Stimulated activated CD8-positive, alpha-beta memory T cell treated with anti-CD3 and anti-CD28 coated beads, Interleukin-15, amount 100 ng/mL, for 48 hours (primary cell): ENCODE data around the gene NAXE.
A peak's percentile ranks its signal among the peaks of the same experiment; 100 is the strongest.
"Not testable (repeated sequence)": the region's sequence is repeated elsewhere in the genome, so short reads cannot be mapped to it uniquely, and the experiment has no call there.

ENCODE experiments used
- DNase-seq, 2 donors: peaks; one replicate each; pipeline ENCODE4 v3.0.0-alpha.2; 2020; ENCODE audit warnings: low read depth in 2 of 2

The NAXE gene

DNA sequence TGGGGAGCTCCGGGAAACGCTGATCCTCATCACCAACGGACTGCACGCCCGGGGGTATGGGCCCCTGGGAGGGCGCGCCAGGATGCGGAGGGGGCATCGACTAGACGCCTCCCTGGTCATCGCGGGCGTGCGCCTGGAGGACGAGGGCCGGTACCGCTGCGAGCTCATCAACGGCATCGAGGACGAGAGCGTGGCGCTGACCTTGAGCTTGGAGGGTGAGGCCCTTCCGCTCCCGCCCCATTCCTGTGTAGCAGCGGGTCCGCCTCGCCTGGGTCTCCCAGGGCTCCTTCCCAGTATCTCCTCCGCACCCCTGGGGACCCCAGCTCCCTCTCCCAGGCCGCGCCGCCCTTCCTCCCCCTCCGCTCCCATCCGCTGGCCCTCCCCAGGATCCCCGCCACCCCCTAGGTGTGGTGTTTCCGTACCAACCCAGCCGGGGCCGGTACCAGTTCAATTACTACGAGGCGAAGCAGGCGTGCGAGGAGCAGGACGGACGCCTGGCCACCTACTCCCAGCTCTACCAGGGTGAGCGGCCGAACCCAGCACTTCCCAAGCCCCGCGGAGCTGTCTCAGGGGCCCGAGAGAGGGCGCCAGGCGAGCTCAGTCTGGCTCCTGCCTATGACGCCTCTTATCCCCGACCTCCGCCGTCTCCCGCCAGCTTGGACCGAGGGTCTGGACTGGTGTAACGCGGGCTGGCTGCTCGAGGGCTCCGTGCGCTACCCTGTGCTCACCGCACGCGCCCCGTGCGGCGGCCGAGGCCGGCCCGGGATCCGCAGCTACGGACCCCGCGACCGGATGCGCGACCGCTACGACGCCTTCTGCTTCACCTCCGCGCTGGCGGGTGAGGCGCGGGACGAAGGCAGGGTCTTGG lies 32.6 kb downstream of the NAXE start:
- no peak for DNase-seq

DNA sequence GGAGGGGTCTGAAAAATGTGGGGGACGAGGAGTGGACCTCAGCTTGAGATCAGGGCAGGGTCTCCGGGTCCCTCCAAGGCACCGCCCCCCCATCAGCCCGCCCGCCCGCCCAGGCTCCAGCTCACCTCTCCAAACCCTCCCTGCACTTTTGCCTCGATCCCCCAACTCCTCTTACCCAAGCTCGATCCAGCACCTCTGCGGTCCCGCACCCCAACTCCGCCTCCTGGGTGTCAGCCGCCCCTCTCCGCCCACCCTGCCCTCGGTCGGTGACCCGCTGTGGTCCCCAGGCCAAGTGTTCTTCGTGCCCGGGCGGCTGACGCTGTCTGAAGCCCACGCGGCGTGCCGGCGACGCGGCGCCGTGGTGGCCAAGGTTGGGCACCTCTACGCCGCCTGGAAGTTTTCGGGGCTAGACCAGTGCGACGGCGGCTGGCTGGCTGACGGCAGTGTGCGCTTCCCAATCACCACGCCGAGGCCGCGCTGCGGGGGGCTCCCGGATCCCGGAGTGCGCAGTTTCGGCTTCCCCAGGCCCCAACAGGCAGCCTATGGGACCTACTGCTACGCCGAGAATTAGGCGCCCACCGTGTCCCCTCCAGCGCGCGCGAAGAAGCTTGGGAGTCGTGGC lies 33.3 kb downstream of the NAXE start:
- DNase-seq = no peak

DNA sequence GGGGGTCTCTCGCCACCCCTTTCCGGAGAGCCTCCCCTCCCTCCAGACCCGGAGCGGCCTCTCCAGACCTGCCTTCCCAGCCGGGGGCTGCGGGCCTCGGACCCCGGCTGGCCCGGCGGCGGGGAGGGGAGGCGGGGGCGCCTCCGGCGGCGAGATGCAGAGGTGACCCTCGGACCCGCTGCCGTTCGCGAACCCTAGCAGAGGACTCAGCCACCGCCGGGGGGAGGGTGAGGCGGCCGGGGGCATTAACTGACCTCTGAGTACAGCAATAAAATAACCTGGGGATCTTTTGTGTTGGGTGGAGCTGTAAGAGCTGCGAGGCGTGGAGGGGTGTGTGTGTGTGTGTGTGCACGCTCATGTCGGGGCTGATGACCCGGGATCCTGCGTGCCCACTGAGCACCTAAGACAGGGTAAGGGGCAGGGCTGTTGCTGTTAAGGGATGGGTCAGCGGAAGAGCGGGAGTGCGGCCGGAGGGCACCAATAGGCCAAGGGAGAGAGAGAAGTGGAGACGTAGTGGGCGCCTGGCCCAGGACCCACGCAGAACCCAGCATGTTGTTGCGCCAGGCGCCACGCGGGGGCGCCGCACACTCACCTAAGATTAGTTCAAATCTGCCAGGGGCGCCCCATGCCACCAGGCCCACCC lies 34.0 kb downstream of the NAXE start:
- peak in 1 of 2 donors; percentile 35 for DNase-seq

DNA sequence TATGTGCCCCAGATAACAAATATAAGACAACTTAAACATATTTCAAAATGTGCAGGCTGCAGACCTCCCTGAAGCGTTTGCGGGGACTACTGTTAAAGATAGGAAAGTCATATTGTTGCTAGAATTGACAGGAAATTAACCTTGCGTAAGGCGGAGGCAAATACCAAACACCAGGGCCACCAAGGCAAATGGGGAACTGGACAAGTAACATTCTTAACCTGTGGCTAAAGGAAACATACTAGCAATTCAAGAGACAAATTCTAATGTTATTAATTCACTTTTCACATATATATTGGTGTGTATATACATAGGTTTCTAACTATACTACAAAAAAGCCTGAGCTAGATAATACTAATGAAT lies 34.5 kb downstream of the NAXE start:
- DNase-seq = no peak

DNA sequence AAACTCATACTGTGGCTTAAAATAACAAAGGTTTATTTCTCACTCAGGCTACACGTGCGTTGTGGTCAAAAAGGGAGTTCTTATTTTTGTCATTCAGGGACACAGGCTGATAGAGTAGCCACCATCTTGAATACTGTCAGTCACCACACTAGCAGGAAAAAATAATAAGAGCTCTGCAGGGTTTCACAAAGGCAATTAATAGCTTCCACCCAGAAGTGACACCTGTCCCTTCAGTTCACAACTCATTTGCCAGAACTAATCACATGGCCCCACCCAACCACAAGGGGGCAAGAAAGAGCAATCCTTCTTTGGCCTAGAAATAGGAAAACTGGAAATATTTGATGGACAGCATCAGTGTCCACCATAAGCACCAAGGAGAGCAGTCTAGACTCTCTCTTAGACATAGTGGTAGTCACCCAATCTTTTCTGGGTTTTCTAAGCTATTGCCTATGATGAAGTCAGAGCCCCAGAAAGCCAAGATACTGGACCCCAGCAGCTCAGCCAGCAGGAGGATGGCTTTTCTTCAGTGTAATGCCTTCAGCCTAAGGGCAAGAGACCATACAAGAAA lies 35.8 kb downstream of the NAXE start:
- DNase-seq = no peak

DNA sequence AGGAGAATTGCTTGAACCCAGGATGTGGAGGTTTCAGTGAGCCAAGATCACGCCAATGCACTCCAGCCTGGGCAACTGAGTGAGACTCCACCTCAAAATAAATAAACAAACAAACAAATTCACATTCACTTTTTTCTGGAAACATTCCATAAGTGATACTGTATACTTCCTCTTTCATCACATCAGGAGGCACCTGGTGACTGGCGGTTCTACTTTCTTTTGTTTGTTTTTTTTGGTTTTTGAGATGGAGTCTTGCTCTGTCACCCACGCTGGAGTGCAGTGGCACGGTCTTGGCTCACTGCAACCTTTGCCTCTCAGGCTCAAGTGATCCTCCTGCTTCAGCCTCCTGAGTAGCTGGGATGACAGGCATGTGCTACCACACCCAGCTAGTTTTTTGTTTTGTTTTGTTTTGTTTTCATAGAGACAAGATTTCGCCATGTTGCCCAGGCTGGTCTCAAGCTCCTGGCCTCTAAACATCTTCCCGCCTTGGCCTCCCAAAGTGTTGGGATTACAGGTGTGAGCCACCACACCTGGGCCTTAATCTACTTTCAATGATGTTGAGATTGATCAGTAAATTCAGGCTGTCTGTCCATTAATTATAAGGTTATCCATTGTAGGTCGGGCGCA lies 38.4 kb downstream of the NAXE start:
- no peak for DNase-seq

DNA sequence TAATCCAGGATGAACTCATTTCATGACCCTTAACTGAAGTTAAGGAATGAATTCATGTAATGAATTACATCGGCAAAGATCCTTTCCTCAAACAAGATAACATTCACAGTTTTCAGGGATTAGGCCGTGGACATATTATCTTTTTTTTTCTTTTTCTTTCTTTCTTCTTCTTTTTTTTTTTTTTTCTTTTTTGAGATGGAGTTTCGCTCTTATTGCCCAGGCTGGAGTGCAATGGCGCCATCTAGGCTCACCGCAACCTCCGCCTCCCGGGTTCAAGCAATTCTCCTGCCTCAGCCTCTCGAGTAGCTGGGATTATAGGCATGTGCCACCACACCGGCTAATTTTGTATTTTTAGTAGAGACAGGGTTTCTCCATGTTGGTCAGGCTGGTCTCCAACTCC lies 39.6 kb downstream of the NAXE start:
- DNase-seq = not testable (repeated sequence)

DNA sequence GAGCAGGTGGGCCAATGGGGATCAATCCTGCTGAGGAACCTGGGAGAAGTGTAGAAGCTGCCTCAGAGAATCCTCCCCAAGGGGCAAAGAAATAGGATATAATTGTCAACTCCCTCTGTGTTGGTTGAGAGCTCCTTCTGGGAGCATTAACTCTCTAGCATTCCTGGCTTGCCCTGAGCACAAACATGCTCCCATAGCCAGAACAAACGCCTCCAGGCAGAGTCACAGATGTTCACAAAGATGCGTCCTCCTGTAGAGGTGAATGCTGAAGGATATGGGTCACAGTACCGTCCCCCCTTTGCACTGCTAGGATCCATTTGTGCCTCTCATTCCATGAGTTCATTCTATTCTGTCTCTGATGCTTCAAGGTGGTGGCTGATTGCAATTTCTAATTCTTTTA lies 40.8 kb downstream of the NAXE start:
- no peak for DNase-seq

DNA sequence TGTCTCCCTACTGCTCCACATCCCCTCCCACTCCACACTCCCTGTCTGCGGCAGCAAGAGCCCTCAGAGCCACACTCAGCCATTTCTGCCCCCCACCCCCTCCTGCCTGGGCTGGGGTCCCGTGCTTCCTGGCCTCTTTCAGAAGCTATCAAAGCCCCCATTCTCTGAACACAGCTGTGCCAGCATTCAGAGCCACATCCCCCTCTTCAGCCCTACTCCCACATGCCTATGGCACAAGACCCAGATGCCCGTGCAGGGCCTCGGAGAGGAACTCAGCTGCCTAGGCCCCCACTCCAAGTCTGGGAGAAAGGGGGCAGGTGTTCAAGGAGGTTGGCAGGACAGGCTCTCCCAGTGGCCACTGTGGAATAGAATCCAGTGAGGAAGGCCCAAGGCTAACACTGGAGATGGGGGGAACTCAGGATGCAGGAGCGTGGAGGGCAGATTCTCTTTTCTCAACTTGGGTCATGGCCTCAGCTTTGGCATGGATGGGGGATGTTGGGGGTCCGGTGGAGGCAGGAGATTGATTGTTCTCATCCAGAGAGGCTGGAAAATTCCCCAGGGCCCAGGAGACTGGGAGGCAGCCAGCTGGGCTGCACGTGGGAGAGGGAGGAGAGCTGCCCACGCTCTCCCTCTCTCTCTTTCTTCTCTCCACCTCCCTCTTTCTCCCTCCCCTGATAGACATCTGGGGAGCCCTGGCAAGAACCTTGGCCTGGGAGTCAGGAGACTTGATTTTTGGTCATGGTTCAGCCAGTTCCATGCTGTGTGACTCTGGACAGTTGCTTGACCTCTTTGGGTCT lies 46.8 kb downstream of the NAXE start:
- no peak for DNase-seq

DNA sequence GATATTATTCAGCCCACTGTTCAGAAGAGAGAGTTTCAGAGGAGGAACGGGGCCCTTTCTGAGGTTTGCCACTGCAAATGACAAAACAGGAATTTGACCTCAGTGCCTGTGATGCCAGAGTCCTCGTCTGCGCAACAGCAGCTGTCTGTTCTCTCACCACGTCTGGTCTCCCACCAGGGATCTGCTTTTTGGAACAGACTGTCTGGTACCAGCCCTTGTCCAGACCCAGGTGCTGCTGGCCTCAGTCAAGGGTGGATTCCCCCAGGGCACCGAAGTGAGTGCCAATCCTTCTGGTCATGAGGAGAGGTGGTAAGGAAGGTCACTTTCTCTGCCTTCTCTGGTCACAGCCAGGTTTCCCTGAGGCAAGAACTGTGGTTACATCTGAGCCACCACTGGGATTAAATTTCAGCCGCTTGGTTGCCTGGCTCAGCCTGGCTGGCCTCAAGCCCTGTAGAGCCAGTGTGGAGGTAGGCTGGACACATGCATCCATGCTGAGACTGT lies 48.1 kb downstream of the NAXE start:
- DNase-seq = no peak

DNA sequence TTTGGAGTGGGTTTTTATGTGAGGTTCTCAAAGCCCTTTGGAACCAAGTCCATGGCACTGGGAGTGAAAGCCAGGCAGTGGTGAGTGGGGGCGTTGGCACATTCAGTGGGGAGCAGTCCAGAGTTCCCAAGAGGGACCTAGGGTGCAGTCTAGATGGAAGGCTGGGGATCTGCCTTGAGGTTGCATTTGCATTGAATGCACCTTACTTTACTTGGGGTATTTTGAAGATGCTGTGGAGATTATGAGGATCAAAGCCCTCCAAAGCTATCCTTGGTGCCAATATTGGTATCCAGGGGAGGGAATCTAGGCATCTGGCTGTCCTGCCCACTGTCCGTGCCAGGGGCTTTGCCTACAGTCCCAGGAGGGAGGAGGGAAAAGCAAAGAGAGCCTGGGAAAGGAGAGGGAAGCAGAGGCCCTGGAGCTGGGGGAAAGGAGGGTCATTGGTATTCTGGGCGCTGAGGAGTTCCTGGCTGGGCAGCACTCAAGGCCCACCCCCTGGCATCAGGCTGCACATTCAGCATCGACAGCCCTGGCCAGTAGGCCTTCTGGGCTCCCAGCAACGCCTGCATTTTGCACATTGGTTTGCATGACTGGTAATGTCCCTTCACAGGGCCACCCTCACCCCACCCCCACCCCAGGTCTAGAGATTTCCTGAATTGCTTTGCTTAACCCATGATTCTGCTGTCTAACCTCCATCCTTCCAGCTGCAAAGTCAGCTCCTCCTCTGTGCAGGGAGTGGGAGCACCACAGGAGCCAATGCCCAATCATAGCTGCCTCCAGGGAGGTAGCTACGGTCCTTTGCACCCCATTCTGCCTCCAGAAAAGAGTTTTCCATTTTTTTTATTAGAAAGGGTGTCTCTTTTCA lies 49.5 kb downstream of the NAXE start:
- DNase-seq = no peak

DNA sequence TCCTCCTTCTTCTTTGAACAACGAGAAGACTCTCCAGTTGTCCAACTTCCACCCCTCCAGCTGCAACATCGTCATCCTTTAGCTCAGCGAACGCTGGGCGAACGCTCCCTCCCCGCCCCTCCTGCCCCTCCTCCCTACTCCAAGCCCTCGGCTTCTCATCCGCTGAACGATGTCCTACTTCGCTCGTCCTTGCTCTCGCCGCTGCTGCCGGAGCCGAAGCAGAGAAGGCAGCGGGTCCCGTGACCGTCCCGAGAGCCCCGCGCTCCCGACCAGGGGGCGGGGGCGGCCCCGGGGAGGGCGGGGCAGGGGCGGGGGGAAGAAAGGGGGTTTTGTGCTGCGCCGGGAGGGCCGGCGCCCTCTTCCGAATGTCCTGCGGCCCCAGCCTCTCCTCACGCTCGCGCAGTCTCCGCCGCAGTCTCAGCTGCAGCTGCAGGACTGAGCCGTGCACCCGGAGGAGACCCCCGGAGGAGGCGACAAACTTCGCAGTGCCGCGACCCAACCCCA lies 50.2 kb downstream of the NAXE start, which contains the start of gene BCAN:
TSS of gene BCAN (plus strand) at position 357 of the 504 bp plus-strand sequence. CDS start 3,938 bp downstream, outside the sequence.
- DNase-seq = no peak

DNA sequence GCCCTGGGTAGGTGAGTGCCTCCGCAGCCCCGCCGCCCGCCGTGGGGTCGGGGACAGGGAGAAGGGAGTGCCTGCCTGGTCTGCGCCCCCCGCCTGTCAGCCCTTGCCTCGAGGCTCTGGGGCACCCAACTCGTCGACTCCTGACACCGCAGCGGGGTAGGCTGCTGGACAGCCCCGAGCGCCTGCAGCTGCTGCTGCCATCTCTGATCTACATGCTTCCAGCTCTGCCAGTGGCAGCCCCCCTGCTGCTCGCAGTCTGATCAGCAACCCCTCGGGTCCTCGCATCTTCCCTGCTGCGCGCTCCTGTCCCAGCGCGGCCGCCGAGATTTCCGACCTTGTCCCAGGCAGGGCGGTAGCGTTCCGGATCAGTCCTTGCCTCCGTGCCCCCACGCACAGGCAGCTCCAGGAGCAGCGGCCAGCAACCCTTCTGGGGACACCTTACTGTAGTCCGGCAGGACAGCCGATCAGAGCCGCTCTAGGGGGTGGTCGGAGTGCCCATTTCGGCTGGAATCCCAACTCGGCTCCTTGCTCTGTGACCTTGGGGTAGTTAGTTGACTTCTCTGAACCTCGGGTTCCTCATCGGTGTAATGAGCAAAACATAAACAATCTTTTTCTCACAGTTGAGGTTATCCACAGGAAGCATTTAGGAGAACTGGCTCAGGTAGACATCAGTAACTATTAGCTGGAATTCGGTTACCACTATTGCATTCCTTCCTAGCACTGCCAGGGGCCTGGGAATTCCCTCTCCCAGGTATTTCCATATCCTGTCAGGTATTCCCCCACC lies 50.9 kb downstream of the NAXE start:
- no peak for DNase-seq

DNA sequence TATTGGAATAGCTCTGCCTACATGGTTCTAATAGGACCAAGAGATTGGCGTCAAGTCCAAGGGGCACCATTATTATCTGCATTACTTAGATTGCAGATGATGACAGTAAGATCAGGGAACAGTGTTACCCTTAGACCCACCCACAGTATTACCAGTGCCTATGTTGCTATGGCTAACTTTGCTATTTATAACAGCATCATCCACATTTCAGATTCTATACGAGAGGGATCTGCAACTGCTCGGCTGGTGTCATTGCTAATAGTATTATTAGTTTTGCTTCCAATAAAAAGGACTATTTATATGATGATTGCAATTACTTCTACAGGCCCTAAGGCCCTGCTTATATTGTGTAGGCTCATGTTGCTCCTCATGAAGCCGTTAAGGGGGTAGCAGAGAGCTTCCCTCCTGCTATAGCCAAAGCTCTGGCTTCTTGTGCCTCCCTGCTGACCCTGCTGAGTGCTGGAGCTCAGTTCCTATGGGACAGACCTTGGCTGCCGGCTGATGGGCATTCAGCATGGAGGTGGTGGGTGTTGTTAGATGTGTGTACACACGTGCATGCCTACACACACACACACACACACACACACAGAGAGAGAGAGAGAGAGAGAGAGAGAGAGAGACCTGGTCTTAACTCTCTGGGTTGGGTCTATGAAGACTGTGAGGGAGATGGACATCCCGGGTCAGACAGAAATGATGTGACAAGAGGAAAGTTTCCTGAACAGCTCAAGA lies 51.6 kb downstream of the NAXE start:
- DNase-seq = no peak

DNA sequence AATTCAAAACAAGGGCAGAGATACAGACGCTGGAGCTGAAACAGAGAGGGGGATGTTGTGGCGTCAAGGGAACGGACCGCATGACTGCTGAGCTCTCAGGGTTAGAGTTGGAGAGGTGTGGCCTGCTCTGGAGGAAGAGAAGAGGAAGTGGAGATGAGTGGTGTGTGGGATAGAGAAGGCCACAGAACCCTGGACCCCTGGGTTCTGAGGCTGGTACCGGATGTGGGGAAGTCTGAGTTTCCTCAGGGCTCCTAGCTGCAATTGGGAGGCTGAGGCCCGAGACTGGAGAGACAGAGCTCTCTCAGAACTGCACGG lies 52.2 kb downstream of the NAXE start:
- DNase-seq = peak in 1 of 2 donors; percentile 11
